ENCODE results near the gene SFPQ. TPM values are rescaled to one million over a fixed set of nuclear protein-coding genes. Genes with fewer than 3 reads are reported as not detected.
A peak's percentile ranks its signal among the peaks of the same experiment; 100 is the strongest.

SFPQ gene
- polyA plus RNA-seq, 1 donor from 2014 or later, result 1,127 TPM

GRCh38 chr1:35190784-35191183 lies 2.2 kb downstream of the SFPQ start:
- H3K36me3 ChIP-seq (ENCODE audit: insufficient read depth, low read length), result peaks cover 30% of the 10 kb centered on the region
- H3K9me3 ChIP-seq (ENCODE audit: low read length), result no peaks in the 10 kb centered on the region
- H3K9ac ChIP-seq (ENCODE audit: low read length), result peak overlapping the region; percentile 100
- no peaks in the 10 kb centered on the region for H3K27me3 ChIP-seq (ENCODE audit: insufficient read depth, low read depth, low read length)
- H4K20me1 ChIP-seq (ENCODE audit: insufficient read depth), result peaks cover 61% of the 10 kb centered on the region
- peak overlapping the region; percentile 82 for H3K4me3 ChIP-seq (ENCODE audit: low read length)
- peaks cover 3% of the 10 kb centered on the region for H3F3A ChIP-seq (ENCODE audit: insufficient read depth, low read length, poor library complexity, severe bottlenecking)
- peak; percentile 21 for TF ChIP-seq MXI1 (conservative IDR thresholded peaks at IDR 0.05; ENCODE audit: poor library complexity, severe bottlenecking)
- no peak for TF ChIP-seq POLR2AphosphoS5 (IDR thresholded peaks at IDR 0.05)
- no peaks in the 10 kb centered on the region for H3K9me2 ChIP-seq (ENCODE audit: insufficient read depth, low read length)
- peaks cover 71% of the 10 kb centered on the region for H3K79me2 ChIP-seq (replicated peaks; ENCODE audit: insufficient read depth, low read length)
- peak overlapping the region; percentile 85 for H3K4me2 ChIP-seq (ENCODE audit: low read length)
- H2AFZ ChIP-seq (ENCODE audit: low read depth, low read length), result no peak overlapping the region
- H3K27ac ChIP-seq (ENCODE audit: low read length), result no peak overlapping the region

DNA sequence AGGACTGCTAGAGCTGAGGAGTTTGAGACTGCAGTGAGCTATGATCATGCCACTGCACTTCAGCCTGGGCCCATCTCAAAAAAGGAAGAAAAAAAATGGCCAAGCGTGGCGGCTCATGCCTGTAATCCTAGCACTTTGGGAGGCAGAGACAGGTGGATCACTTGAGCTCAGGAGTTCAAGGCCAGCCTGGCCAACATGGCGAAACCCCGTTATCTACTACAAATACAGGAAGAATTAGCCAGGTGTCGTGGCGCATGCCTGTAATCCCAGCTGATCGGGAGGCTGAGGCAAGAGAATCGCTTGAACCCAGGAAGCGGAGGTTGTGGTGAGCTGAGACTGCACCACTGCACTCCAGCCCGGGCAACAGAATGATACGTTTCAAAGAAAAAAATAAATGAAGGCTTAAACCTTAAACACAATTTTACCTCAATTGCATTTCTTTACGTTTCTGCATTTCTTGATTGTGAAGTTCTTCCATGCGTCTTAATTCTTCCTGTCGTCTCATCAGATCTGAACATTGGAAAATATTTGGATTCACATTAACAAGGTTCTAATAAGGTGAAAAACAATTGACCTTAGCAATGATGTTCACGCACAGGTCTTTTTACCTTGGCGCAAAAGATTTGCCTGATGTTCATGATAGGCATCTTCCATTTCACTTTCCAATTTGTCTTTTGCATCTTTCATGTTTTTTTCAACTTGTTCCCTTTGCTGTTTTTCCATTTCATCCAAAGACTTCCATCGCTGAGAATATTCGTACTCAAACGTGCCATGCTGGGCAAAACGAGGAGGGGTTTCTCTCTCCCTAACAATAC lies 4.2 kb downstream of the SFPQ start:
- Histone ChIP-seq H3K9ac (ENCODE audit: low read length) (no peak overlapping the region), H4K20me1 (ENCODE audit: insufficient read depth) (peaks cover 80% of the 10 kb centered on the region), H3K9me3 (ENCODE audit: low read length) (no peaks in the 10 kb centered on the region), H3K36me3 (ENCODE audit: insufficient read depth, low read length) (peaks cover 39% of the 10 kb centered on the region), H3K27me3 (ENCODE audit: insufficient read depth, low read depth, low read length) (no peaks in the 10 kb centered on the region), H3K79me2 (replicated peaks; ENCODE audit: insufficient read depth, low read length) (peaks cover 91% of the 10 kb centered on the region), H3F3A (ENCODE audit: insufficient read depth, low read length, poor library complexity, severe bottlenecking) (peaks cover 3% of the 10 kb centered on the region), H3K9me2 (ENCODE audit: insufficient read depth, low read length) (no peaks in the 10 kb centered on the region), H2AFZ (ENCODE audit: low read depth, low read length) (no peak overlapping the region), H3K27ac (ENCODE audit: low read length) (no peak overlapping the region), H3K4me2 (ENCODE audit: low read length) (peak overlapping the region; percentile 85), H3K4me3 (ENCODE audit: low read length) (peak overlapping the region; percentile 82)
- no peak for TF ChIP-seq SMC3 (conservative IDR thresholded peaks at IDR 0.05; ENCODE audit: poor library complexity)

DNA sequence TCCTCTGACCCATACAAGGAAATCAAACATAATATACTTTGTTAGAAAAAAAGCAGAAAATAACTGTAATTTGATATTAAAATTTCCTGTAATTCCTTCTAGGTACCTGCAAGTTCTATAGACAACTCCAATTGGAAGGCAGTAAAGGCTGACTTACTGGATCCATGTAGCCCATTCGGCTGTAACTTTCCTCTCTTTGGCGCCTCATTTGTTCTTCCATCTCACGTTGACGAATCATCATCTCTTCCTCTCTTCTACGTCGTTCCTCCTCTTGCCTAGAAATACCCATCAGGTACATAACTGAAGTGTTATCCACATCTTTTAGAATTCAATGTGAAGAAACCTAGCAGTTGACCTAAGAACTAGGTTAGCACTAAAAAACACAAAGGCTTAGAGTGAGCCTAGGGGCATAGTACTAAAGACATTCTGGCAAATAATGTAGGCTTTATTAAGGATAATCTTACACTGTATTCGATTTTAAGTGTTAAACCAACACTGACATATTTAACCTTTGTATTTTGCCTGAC lies 5.1 kb downstream of the SFPQ start:
- Histone ChIP-seq H3K9me3 (ENCODE audit: low read length) (no peaks in the 10 kb centered on the region), H3K9me2 (ENCODE audit: insufficient read depth, low read length) (no peaks in the 10 kb centered on the region), H3K27me3 (ENCODE audit: insufficient read depth, low read depth, low read length) (no peaks in the 10 kb centered on the region), H2AFZ (ENCODE audit: low read depth, low read length) (no peak overlapping the region), H3F3A (ENCODE audit: insufficient read depth, low read length, poor library complexity, severe bottlenecking) (peaks cover 3% of the 10 kb centered on the region), H3K27ac (ENCODE audit: low read length) (no peak overlapping the region), H3K4me2 (ENCODE audit: low read length) (peak overlapping the region; percentile 56), H3K9ac (ENCODE audit: low read length) (no peak overlapping the region), H3K79me2 (replicated peaks; ENCODE audit: insufficient read depth, low read length) (peaks cover 97% of the 10 kb centered on the region), H3K36me3 (ENCODE audit: insufficient read depth, low read length) (peaks cover 39% of the 10 kb centered on the region), H3K4me3 (ENCODE audit: low read length) (peak overlapping the region; percentile 82), H4K20me1 (ENCODE audit: insufficient read depth) (peaks cover 87% of the 10 kb centered on the region)
- TF ChIP-seq REST (IDR thresholded peaks at IDR 0.05; ENCODE audit: borderline replicate concordance) (no peak), EP300 (conservative IDR thresholded peaks at IDR 0.05; ENCODE audit: poor library complexity, severe bottlenecking) (no peak), EZH2 (IDR thresholded peaks at IDR 0.05; ENCODE audit: borderline replicate concordance, insufficient read depth, low read length, poor library complexity, severe bottlenecking) (no peak), POLR2AphosphoS5 (IDR thresholded peaks at IDR 0.05) (no peak), RAD21 (conservative IDR thresholded peaks at IDR 0.05) (no peak), CTCF (IDR thresholded peaks at IDR 0.05; ENCODE audit: poor library complexity, severe bottlenecking) (no peak), TAF1 (IDR thresholded peaks at IDR 0.05; ENCODE audit: low read depth) (no peak), SMC3 (conservative IDR thresholded peaks at IDR 0.05; ENCODE audit: poor library complexity) (no peak), MXI1 (conservative IDR thresholded peaks at IDR 0.05; ENCODE audit: poor library complexity, severe bottlenecking) (no peak)

All from neural cell (in vitro differentiated cells).